HepG2 (cell line): ENCODE data around the gene RNPEPL1. TPM values are rescaled to one million over a fixed set of nuclear protein-coding genes. Genes with fewer than 3 reads are reported as not detected.

Experiments used
- ASH2L ChIP-seq: fragments of 300-600, 200-600 bp; sonication (generic); IDR thresholded peaks from 2 replicates; pipeline ENCODE4 v1.7.0; 2017; ENCODE audit warnings: low read depth, mild to moderate bottlenecking, moderate library complexity, mixed read lengths, low read length; ENCODE audit not compliant: insufficient read length
- CAMTA2 ChIP-seq: sonication (generic); formaldehyde crosslinking; IDR thresholded peaks from 2 replicates; pipeline ENCODE4 v1.4.0; 2020; ENCODE audit warnings: mild to moderate bottlenecking, missing genetic modification reagents, borderline replicate concordance
- CREBL2 ChIP-seq: sonication (generic); formaldehyde crosslinking; IDR thresholded peaks from 2 replicates; pipeline ENCODE4 v1.8.1; 2023; ENCODE audit warnings: missing genetic modification reagents, mild to moderate bottlenecking, borderline replicate concordance
- HMGXB3 ChIP-seq: sonication (generic); formaldehyde crosslinking; IDR thresholded peaks from 2 replicates; pipeline ENCODE4 v1.4.0; 2020; ENCODE audit warnings: missing genetic modification reagents, borderline replicate concordance
- HNF1A ChIP-seq, 2 experiments: sonication (generic) in 1 of 2; formaldehyde crosslinking in 1 of 2; IDR thresholded peaks; 2 replicates each; pipeline versions ENCODE4 v1.4.0 to v1.6.1; 2016 to 2020; ENCODE audit warnings: borderline replicate concordance in 1 of 2, low read depth in 1 of 2, mild to moderate bottlenecking in 1 of 2, missing genetic modification reagents in 1 of 2
- KDM4B ChIP-seq: sonication (generic); formaldehyde crosslinking; IDR thresholded peaks from 2 replicates; pipeline ENCODE4 v1.4.0; 2020; ENCODE audit warnings: missing genetic modification reagents
- MAFF ChIP-seq: IDR thresholded peaks from 2 replicates; pipeline ENCODE4 v1.6.1; 2011; ENCODE audit warnings: low read depth, low read length, improper control_type of control experiment
- NBN ChIP-seq: fragments of 450-650 bp; conservative IDR thresholded peaks from 2 replicates; pipeline ENCODE4 v1.6.1; 2017
- NONO ChIP-seq, 2 experiments: fragments of 450-650 bp in 1 of 2; sonication (generic) in 1 of 2; formaldehyde crosslinking in 1 of 2; IDR thresholded peaks in 1 of 2; conservative IDR thresholded peaks in 1 of 2; 2 replicates each; pipeline versions ENCODE4 v1.6.1 to v1.8.0; 2017 to 2022; ENCODE audit warnings: mild to moderate bottlenecking in 1 of 2, missing genetic modification reagents in 1 of 2, moderate library complexity in 1 of 2
- NR1H2 ChIP-seq: sonication (generic); formaldehyde crosslinking; IDR thresholded peaks from 2 replicates; pipeline ENCODE4 v1.8.1; 2022; ENCODE audit warnings: low read depth, missing genetic modification reagents, borderline replicate concordance
- PAWR ChIP-seq: sonication (generic); formaldehyde crosslinking; IDR thresholded peaks from 2 replicates; pipeline ENCODE4 v1.4.0; 2020; ENCODE audit warnings: missing genetic modification reagents, mild to moderate bottlenecking, borderline replicate concordance
- SIX4 ChIP-seq: sonication (generic); formaldehyde crosslinking; IDR thresholded peaks from 2 replicates; pipeline ENCODE4 v1.4.0; 2020; ENCODE audit warnings: missing genetic modification reagents
- SMC3 ChIP-seq: IDR thresholded peaks from 2 replicates; pipeline ENCODE4 v1.6.1; 2011; ENCODE audit warnings: low read length, improper control_type of control experiment
- SP4 ChIP-seq: sonication (generic); formaldehyde crosslinking; IDR thresholded peaks from 2 replicates; pipeline ENCODE4 v1.8.1; 2023; ENCODE audit warnings: mild to moderate bottlenecking, missing genetic modification reagents
- ZNF580 ChIP-seq: IDR thresholded peaks from 2 replicates; pipeline ENCODE4 v1.6.1; 2016; ENCODE audit warnings: low read depth, borderline replicate concordance
- polyA plus RNA-seq, 8 experiments: library from polyadenylated mRNA; depleted of rRNA in 3 of 8; stranded (reverse) in 7 of 8; unstranded in 1 of 8; fragments of >200 nt; fragmentation: Illumina TruSeq in 4 of 8; extraction: Trizol in 4 of 8; gene quantifications; 2 replicates each; pipeline versions ENCODE4 v1.2.1 to v1.2.3, GENCODE V29; 2011 to 2016; ENCODE audit warnings: low read depth in 4 of 8, missing spikeins in 1 of 8, mixed read lengths in 1 of 8; ENCODE audit not compliant: insufficient read depth in 1 of 8
- total RNA-seq, 5 experiments: library from RNA; depleted of rRNA; stranded (reverse); fragments of >200 nt; fragmentation: Illumina TruSeq; extraction: Trizol; gene quantifications; 2 replicates each; pipeline ENCODE4 v1.2.3, GENCODE V29; 2016; ENCODE audit warnings: low read depth in 1 of 5

The RNPEPL1 gene
- total and polyA plus RNA-seq, 2 of the 13 experiments (the other 11 are each of a cell fraction or from before 2014, with no cell fraction given), result 13.0 to 18.0 TPM

GRCh38 chr2:240566203-240567136 is 1.8 kb upstream of the RNPEPL1 start (continued):
- peak; percentile 52; the same call in 1 of the 2 replicates for TF ChIP-seq KDM4B
- TF ChIP-seq NBN, result no peak
- no peak for TF ChIP-seq NR1H2 (CRISPR knock-in tag)
- no peak for TF ChIP-seq HMGXB3
- TF ChIP-seq MAFF, result no peak
- TF ChIP-seq PAWR (CRISPR knock-in tag), result no peak
- peak; percentile 23 for TF ChIP-seq ASH2L
- TF ChIP-seq CREBL2 (CRISPR knock-in tag), result no peak
- no peak for TF ChIP-seq NONO (IDR thresholded peaks at IDR 0.05)
- peak; percentile 78 for TF ChIP-seq NONO (CRISPR knock-in tag; conservative IDR thresholded peaks at IDR 0.05)
- 0 out of 2 replicates have a peak, but pooled peaks have one; percentile 5 for TF ChIP-seq SIX4 (CRISPR knock-in tag)
- no peak for TF ChIP-seq SMC3
- peak; percentile 97 for TF ChIP-seq SP4 (CRISPR knock-in tag)
- no peak for TF ChIP-seq HNF1A (IDR thresholded peaks at IDR 0.05; ENCODE audit: low read depth)
- no peak for TF ChIP-seq HNF1A (CRISPR knock-in tag; IDR thresholded peaks at IDR 0.05; ENCODE audit: borderline replicate concordance)
- no peak for TF ChIP-seq ZNF580 (CRISPR knock-in tag)
- TF ChIP-seq CAMTA2 (CRISPR knock-in tag), result no peak
